ENCODE results near the gene ZNF652.

GRCh38 chr17:49361129-49361901, 735 bp downstream of the ZNF652 start:
- no peak for TF ChIP-seq CTCF (IDR thresholded peaks at IDR 0.05; ENCODE audit: low read length)
- no peak for TF ChIP-seq EZH2 (IDR thresholded peaks at IDR 0.05; ENCODE audit: borderline replicate concordance, low read length)

Measured in OCI-LY1 (cell line).